ENCODE measurements around the gene PCSK6. TPM values are rescaled to one million over a fixed set of nuclear protein-coding genes. Genes with fewer than 3 reads are reported as not detected.

Gene PCSK6
- total RNA-seq, 1 donor: 0.72 TPM

- DNase-seq (ENCODE audit: insufficient read length, low spot score, missing footprints): no peak
- Histone ChIP-seq H3K4me3 (ENCODE audit: insufficient read depth, low read length) (no peak overlapping the region), H3K4me1 (ENCODE audit: insufficient read depth, low read length) (no peaks in the 10 kb centered on the region), H2AFZ (ENCODE audit: low read length) (no peak overlapping the region), H3K9me3 (ENCODE audit: low read depth, low read length) (no peaks in the 10 kb centered on the region), H3K27me3 (ENCODE audit: insufficient read depth, low read length) (peaks cover 7% of the 10 kb centered on the region), H3K79me2 (ENCODE audit: insufficient read depth, low read length) (no peaks in the 10 kb centered on the region), H3K36me3 (ENCODE audit: insufficient read depth, low read length) (no peaks in the 10 kb centered on the region), H3K27ac (ENCODE audit: low read depth, low read length) (no peak overlapping the region), H3K4me2 (ENCODE audit: insufficient read depth, low read length) (no peak overlapping the region), H4K20me1 (ENCODE audit: insufficient read depth, low read length) (no peaks in the 10 kb centered on the region)
- TF ChIP-seq, protein P1, sequence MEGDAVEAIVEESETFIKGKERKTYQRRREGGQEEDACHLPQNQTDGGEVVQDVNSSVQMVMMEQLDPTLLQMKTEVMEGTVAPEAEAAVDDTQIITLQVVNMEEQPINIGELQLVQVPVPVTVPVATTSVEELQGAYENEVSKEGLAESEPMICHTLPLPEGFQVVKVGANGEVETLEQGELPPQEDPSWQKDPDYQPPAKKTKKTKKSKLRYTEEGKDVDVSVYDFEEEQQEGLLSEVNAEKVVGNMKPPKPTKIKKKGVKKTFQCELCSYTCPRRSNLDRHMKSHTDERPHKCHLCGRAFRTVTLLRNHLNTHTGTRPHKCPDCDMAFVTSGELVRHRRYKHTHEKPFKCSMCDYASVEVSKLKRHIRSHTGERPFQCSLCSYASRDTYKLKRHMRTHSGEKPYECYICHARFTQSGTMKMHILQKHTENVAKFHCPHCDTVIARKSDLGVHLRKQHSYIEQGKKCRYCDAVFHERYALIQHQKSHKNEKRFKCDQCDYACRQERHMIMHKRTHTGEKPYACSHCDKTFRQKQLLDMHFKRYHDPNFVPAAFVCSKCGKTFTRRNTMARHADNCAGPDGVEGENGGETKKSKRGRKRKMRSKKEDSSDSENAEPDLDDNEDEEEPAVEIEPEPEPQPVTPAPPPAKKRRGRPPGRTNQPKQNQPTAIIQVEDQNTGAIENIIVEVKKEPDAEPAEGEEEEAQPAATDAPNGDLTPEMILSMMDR (IDR thresholded peaks at IDR 0.05; ENCODE audit: extremely low read depth, low read depth, low read length): no peak
Observed at GRCh38 chr15:101517504-101517903, 28.0 kb upstream of the PCSK6 start.

GRCh38 chr15:101514318-101514717 is 24.8 kb upstream of the PCSK6 start:
- no peaks in the 10 kb centered on the region for H4K20me1 ChIP-seq (ENCODE audit: insufficient read depth, low read length)
- H3K4me3 ChIP-seq (ENCODE audit: insufficient read depth, low read length): no peak overlapping the region
- H3K4me1 ChIP-seq (ENCODE audit: insufficient read depth, low read length): no peaks in the 10 kb centered on the region
- H3K9me3 ChIP-seq (ENCODE audit: low read depth, low read length): no peaks in the 10 kb centered on the region
- TF ChIP-seq, protein P1 (IDR thresholded peaks at IDR 0.05; ENCODE audit: extremely low read depth, low read depth, low read length): no peak
- no peak overlapping the region for H2AFZ ChIP-seq (ENCODE audit: low read length)
- no peaks in the 10 kb centered on the region for H3K27me3 ChIP-seq (ENCODE audit: insufficient read depth, low read length)
- H3K4me2 ChIP-seq (ENCODE audit: insufficient read depth, low read length): no peak overlapping the region
- H3K27ac ChIP-seq (ENCODE audit: low read depth, low read length): no peak overlapping the region
- H3K36me3 ChIP-seq (ENCODE audit: insufficient read depth, low read length): no peaks in the 10 kb centered on the region
- DNase-seq (ENCODE audit: insufficient read length, low spot score, missing footprints): no peak
- no peaks in the 10 kb centered on the region for H3K79me2 ChIP-seq (ENCODE audit: insufficient read depth, low read length)

GRCh38 chr15:101511717-101512116 is 22.2 kb upstream of the PCSK6 start:
- Histone ChIP-seq H3K79me2 (ENCODE audit: insufficient read depth, low read length) (no peaks in the 10 kb centered on the region), H3K27ac (ENCODE audit: low read depth, low read length) (no peak overlapping the region), H2AFZ (ENCODE audit: low read length) (no peak overlapping the region), H3K9me3 (ENCODE audit: low read depth, low read length) (no peaks in the 10 kb centered on the region), H3K4me3 (ENCODE audit: insufficient read depth, low read length) (no peak overlapping the region), H3K4me2 (ENCODE audit: insufficient read depth, low read length) (no peak overlapping the region), H4K20me1 (ENCODE audit: insufficient read depth, low read length) (no peaks in the 10 kb centered on the region), H3K27me3 (ENCODE audit: insufficient read depth, low read length) (no peaks in the 10 kb centered on the region), H3K36me3 (ENCODE audit: insufficient read depth, low read length) (no peaks in the 10 kb centered on the region), H3K4me1 (ENCODE audit: insufficient read depth, low read length) (no peaks in the 10 kb centered on the region)
- TF ChIP-seq, protein P1 (IDR thresholded peaks at IDR 0.05; ENCODE audit: extremely low read depth, low read depth, low read length): no peak
- DNase-seq (ENCODE audit: insufficient read length, low spot score, missing footprints): no peak

DNA sequence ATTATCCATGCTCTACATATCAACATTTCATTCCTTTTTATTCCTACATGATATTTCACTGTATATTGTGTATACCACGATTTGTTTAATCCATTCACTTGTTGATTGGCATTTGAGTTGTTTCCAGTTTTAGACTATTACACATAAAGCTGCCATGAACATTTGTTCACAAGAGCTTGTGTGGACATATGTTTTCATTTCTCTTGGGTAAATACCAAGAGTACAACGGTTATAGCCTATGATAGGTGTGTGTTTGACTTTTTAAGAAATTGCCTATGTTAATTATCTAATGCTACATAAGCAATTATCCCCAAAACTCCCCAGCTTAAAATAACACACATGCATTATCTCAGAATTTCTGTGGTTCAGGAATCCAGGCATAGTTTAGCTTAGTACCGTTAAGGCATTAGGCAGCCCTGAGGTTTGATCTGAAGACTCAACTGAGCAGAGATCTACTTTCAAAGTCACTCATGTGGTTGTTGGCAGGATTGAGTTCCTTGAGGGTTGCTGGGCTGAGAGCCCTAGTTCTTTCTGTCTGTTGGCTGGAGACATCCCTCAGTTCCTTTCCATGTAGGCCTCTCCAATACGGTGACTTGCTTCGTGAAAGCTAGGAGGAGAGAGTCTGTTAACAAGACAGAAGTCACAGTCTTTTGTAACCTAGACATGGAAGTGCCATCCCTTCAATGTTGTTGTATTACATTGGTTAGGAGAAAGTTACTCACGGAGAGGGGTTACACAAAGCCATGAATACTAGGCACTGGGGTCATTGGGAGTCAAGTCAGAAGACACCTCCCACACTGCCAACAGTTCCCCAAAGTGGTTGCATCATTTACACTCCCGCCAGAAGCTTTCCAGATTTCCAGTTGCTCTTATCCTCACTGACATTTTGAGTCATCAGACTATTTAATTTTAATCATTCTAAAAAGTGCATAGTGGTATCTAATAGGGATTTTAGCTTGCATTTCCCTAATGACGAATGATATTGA is 21.0 kb upstream of the PCSK6 start:
- Histone ChIP-seq H3K27ac (ENCODE audit: low read depth, low read length) (no peak overlapping the region), H2AFZ (ENCODE audit: low read length) (no peak overlapping the region), H3K4me3 (ENCODE audit: insufficient read depth, low read length) (no peak overlapping the region), H3K79me2 (ENCODE audit: insufficient read depth, low read length) (no peaks in the 10 kb centered on the region), H3K9me3 (ENCODE audit: low read depth, low read length) (no peaks in the 10 kb centered on the region), H4K20me1 (ENCODE audit: insufficient read depth, low read length) (no peaks in the 10 kb centered on the region), H3K4me2 (ENCODE audit: insufficient read depth, low read length) (no peak overlapping the region), H3K36me3 (ENCODE audit: insufficient read depth, low read length) (no peaks in the 10 kb centered on the region), H3K27me3 (ENCODE audit: insufficient read depth, low read length) (no peaks in the 10 kb centered on the region), H3K4me1 (ENCODE audit: insufficient read depth, low read length) (no peaks in the 10 kb centered on the region)
- TF ChIP-seq, protein P1 (IDR thresholded peaks at IDR 0.05; ENCODE audit: extremely low read depth, low read depth, low read length): no peak
- no peak for DNase-seq (ENCODE audit: insufficient read length, low spot score, missing footprints)

Data from osteoblast (primary cell).